GM12892 (cell line): ENCODE measurements around the gene FN1.

Experiments used
- POLR2A ChIP-seq: IDR thresholded peaks from 2 replicates; pipeline ENCODE4 v1.6.1; 2011; ENCODE audit warnings: low read depth, low read length, control low read depth
- POLR2AphosphoS5 ChIP-seq: IDR thresholded peaks from 2 replicates; pipeline ENCODE4 v1.6.1; 2011; ENCODE audit warnings: low read depth, low read length, control low read depth
- TAF1 ChIP-seq: IDR thresholded peaks from 2 replicates; pipeline ENCODE4 v1.6.1; 2011; ENCODE audit warnings: low read depth, mild to moderate bottlenecking, control low read depth, low read length, borderline replicate concordance

GRCh38 chr2:215466097-215466909 is 30.4 kb upstream of the FN1 start:
- TF ChIP-seq POLR2A (no peak), POLR2AphosphoS5 (no peak), TAF1 (no peak)
